Omental fat pad (tissue), 4 donors: ENCODE results near the gene BLVRA. TPM values are rescaled to one million over a fixed set of nuclear protein-coding genes. Genes with fewer than 3 reads are reported as not detected.

Experiments
- ATAC-seq: fragments of 150-250 bp; one replicate; pipeline ENCODE4 v1.9.1; 2016; ENCODE audit warnings: mild to moderate bottlenecking, moderate library complexity; ENCODE audit not compliant: low FRiP score
- DNase-seq: peaks from one replicate; pipeline ENCODE4 v3.0.0-alpha.2; 2019; ENCODE audit warnings: low spot score
- total RNA-seq, 4 donors: library from RNA; depleted of rRNA; stranded (reverse); fragments of >200 nt; gene quantifications; one replicate each; pipeline ENCODE4 v1.1.0, GENCODE V29; 2016
- TF ChIP-seq, protein P1 (sequence below), 3 donors: fragments of 450-650 bp; IDR thresholded peaks; one replicate each; pipeline ENCODE4 v1.5.1; 2016 to 2017; ENCODE audit warnings: antibody characterized with exemption in 3 of 3, mild to moderate bottlenecking in 3 of 3, moderate library complexity in 2 of 3

Gene BLVRA
- total RNA-seq, 4 donors from 2014 or later, result 36.3 to 75.3 (median 58.8) TPM

DNA sequence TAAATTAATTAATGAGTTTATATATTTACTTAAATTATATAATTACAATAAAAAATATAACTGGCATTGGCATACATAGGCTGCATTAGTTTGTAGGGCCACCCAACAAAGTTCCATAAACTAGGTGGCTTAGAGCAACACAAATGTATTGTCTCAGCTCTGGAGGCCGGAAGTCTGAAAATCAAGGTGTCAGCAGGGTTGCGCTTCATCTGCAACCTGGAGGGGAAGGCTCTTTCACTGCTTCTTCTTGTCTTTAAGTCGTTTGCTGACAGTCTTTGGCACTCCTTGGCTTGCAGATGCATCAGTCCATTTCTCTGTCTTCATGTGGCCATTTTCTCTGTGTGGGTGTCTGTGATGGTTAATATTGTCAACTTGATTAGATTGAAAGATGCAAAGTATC lies 6.1 kb upstream of the BLVRA start:
- ATAC-seq (no peak), DNase-seq (no peak)
- TF ChIP-seq, protein P1, sequence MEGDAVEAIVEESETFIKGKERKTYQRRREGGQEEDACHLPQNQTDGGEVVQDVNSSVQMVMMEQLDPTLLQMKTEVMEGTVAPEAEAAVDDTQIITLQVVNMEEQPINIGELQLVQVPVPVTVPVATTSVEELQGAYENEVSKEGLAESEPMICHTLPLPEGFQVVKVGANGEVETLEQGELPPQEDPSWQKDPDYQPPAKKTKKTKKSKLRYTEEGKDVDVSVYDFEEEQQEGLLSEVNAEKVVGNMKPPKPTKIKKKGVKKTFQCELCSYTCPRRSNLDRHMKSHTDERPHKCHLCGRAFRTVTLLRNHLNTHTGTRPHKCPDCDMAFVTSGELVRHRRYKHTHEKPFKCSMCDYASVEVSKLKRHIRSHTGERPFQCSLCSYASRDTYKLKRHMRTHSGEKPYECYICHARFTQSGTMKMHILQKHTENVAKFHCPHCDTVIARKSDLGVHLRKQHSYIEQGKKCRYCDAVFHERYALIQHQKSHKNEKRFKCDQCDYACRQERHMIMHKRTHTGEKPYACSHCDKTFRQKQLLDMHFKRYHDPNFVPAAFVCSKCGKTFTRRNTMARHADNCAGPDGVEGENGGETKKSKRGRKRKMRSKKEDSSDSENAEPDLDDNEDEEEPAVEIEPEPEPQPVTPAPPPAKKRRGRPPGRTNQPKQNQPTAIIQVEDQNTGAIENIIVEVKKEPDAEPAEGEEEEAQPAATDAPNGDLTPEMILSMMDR (IDR thresholded peaks at IDR 0.05), result no peak

DNA sequence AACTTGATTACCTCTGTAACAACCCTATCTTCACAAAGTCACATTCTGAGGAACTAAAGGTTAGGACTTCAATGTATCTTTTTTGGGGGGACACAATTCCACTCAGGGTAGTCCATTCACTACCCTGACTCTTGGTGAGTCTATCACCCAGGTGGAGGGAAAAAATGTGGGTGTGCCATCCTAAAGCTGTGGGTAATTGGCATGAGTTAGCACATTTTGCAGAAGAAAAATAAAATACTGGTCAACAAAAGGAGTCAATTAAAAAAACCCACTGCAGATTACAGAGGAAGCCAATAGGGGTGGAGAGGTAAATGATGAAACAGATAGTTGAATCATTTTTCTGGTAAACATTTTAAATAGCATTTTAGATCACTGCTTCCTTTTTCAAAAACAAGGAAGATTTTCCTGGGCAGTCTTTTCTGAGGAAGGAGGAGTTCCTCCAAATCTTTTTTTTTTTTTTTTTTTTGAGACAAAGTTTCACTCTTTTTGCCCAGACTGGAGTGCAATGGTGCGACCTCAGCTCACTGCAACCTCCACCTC lies 5.1 kb upstream of the BLVRA start:
- no peak for ATAC-seq
- TF ChIP-seq, protein P1 (IDR thresholded peaks at IDR 0.05), result no peak
- DNase-seq, result no peak

DNA sequence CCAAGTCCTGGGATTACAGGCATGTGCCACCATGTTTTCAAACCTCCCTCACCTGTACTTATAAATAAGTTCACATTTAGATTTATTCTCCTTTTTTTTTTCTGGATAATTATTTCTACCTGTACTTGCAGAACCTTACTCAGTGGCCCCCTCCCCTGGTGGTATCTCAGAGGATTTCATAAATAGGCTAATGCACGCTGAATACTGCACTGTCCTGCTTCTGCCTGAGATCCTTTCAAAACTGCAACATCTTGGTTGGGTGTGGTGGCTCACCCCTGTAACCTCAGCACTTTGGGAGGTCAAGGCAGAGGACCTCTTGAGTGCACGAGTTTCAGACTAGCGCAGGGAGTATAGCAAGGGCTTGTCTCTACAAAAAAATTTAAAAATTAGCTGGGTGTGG lies 4.6 kb upstream of the BLVRA start:
- DNase-seq (no peak), ATAC-seq (no peak)
- TF ChIP-seq, protein P1 (IDR thresholded peaks at IDR 0.05), result no peak

DNA sequence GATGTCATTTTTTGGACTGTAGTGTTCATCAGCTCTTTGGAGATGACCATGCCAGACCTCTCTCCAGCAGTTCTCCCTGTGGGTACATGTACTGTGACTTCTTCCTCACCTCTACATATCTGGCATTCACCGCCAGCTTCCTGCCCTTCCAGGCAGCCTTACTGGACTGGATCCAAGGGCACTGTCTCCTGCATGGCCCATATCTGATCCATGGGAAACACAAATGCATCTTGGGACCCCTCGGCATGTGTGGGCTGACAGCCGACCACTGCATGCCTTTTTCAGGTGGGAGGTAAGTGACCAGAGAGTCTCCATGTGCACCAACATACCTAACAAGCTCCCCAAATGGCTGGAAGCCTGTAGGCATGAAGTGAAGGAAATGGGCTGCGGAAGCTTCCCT lies 3.9 kb upstream of the BLVRA start:
- DNase-seq, result no peak
- TF ChIP-seq, protein P1 (IDR thresholded peaks at IDR 0.05), result no peak
- ATAC-seq, result no peak

DNA sequence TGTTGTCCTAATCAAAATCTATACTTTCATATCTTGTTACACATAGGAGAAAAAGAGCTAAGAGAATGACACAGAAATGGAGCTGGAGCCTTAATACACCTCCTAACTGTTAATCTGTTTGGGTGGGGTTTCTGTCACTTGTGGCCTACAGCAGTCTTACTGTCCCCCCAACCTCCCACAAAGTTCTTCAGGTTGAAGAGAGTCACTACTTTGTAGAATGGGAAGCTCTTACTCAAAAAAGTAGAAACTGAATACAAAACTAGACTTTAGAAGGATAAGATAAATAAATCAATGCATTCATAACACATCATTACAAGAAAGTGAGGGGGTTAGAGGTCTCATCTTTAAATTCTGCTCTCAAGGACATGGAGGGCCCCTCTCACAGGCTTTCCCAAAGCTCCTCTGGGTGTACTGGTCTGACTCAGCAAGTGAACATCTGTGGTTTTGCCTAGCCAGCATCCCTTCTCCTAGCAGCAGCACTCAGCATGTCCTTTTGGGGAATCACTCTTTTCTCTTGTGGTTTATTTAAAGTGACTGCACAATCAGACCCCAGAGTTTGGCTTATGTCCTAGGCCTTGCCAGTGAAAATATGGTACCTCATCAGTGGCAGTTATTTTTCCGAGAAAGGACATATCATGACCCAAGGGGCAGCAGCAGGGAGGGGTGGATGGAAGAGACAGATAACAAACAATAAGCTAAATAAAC lies 2.0 kb upstream of the BLVRA start:
- TF ChIP-seq, protein P1 (IDR thresholded peaks at IDR 0.05), result no peak
- DNase-seq (no peak), ATAC-seq (no peak)

DNA sequence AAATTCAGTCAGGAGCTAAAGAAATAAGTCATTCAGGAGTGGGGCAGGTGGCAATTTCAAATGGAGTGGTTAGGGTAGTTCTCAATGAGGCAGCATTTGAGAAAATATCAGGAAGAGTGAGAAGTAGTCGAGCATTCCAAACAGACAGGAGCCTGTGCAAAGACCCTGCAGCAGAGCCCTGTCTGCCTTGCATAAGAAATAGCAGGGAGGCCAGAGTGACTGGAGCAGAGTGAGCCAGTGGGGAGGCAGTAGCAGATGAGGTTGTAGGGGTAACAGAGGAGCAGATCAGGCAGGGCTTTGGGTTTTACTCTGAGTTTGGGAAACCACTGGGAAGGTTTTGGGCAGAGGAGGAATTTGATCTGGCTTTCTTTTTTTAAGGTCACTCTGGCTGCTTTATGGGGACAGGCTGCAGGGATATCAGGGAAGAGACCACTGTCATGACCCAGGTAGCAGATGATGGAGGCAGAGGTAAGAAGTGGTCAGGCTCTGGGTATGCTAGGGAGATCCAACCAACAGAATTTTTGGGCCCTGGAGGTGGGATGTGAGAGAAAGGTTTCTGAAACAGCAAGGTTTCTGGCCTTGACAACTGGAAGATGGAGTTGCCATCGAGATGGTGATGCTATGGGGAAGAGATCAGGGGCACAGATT lies 1.3 kb upstream of the BLVRA start:
- ATAC-seq, result no peak
- no peak for DNase-seq
- TF ChIP-seq, protein P1 (IDR thresholded peaks at IDR 0.05), result no peak
